NCI-H128 (cell line): ENCODE measurements around the gene MSRB2.

Experiments used
- DNase-seq: peaks from one replicate; lab custom pipeline; 2025; ENCODE audit not compliant: unreplicated experiment; lab: John Stamatoyannopoulos, UW

Gene MSRB2

GRCh38 chr10:23171232-23171876 lies 76.0 kb downstream of the MSRB2 start:
- no peak for DNase-seq
